NOMO-1 treated with dmso at 0.1 percent for 144 hours (cell line): ENCODE data around the gene B4GALT3.
A peak's percentile ranks its signal among the peaks of the same experiment; 100 is the strongest.

Experiments used
- DNase-seq: peaks from one replicate; lab custom pipeline; 2025; ENCODE audit not compliant: unreplicated experiment; lab: John Stamatoyannopoulos, UW

B4GALT3 gene

DNA sequence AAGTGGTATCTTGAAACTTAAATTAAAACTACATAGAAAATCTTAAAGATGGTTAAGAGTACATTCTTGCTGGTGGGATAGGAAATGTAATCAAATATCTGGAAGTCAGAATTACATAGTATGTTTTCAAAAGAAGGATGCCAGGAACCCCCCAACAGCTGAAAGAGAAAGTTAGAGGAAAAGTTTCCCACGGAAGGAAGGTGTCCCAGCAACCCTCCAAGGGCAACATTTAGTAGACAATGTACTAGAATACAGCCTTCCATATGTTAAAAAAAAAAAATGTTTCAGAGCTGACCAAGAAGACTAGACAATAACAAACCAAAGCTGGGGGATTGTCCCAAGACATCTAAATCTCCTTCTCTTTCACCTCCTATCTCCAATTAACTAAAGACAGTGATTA is 47.0 kb downstream of the B4GALT3 start:
- no peak for DNase-seq

DNA sequence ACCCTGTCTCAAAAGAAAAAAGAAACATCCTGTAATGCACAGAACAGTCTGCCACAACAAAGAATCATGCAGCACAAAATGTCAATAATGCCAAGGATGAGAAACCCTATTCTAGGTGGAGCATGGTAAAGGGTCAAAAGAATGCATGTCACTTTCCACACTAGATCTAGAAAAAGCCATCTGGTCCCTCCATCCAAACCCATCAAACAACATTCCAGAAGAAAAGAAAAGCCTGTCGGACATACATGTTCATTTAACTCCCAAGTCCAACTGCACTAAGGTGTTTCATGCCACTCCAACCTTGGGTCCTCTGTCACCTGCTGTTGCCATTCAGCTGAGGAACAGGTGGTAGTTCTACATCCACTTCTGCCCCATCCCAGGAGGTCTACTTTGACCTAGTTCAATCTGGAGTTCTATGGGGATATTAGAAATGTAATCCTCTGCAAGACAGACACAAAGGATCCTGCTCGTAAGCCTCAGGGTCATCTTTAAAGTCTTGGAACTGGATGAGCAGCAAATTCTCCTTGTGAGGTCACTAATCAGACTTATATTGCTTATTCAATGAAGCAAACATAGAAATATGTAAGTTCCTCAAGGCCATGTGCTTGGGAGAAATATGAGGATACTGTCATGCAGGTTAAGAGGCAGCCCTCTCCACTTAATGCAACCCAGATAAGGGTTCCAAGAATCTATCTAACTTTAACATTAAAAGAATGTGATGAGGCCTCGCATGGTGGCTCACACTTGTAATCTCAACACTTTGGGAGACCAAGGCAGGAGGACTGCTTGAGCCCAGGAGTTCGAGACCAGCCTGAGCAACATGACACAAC is 48.5 kb downstream of the B4GALT3 start:
- no peak for DNase-seq

DNA sequence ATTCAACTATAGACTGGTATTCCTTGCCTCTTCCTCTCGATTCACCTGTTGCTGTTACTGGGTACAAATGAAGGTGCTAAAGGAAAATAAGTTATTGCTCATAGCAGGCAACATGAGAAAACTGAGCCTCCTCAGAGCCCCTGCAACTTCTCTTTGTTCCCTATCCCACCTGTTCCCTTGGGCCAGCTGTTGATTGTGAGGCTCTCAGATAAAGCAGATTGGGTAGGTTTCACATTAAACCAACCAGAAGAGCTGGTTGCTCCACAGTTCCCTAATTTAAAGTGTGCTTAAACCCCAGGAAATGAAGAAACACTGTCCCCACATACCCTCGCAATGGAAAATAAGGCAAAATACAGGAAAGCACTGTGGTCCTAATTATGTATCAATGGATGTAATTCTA is 49.7 kb downstream of the B4GALT3 start:
- no peak for DNase-seq

DNA sequence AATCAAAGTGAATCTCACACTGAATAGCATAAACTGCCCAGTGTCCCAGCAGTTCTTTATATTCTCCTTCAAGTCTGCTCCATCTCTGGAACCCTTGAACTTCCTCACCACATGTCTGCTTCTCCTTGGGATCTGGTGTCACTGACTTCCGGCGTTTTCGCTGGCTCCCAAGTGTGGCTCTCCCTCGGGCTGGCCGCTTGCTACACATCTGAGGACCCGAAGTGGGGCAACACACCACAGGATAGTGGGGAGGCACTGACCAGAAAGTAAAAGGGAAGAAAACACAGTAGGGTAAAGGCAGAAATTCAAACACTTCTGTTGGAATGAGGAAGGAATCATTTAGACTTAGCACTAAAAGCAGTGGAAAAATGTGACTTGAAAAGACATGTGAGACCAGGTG is 54.3 kb downstream of the B4GALT3 start:
- DNase-seq, result no peak

DNA sequence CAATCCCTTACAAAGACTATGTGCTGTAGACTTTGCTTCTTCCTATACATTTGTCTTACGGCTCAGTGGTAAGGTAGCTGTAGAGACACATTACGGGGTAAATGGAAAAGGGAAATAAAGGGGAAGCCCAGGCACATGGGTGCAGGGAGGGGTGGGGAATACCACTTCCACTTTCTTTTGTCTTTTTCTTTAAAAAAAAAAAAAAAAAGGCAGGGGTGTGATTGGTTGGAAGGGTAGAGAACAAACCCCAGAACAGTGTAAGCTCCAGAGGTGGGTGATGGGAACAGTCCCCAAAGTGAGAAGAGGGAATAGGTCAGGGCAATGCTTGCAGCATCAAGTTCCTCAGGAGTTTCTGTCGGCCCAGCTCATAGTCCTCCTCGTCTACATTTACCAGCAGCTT is 55.5 kb downstream of the B4GALT3 start:
- DNase-seq, result peak; percentile 36
